Endothelial cell of umbilical vein (primary cell): Measurements from ENCODE around the gene KCNB1. TPM values are rescaled to one million over a fixed set of nuclear protein-coding genes. Genes with fewer than 3 reads are reported as not detected.

Source experiments
- BruUV-seq: library from RNA; stranded (reverse); fragments of 400-500 nt; replicated peaks from 2 replicates; lab custom pipeline; 2021; lab: Mats Ljungman, UMichigan
- CTCF ChIA-PET: fragments of 300-600, 350-600 bp; sonication (Branson Sonifier 250); formaldehyde crosslinking; loops from one replicate; lab custom pipeline; 2021; ENCODE audit warnings: antibody characterized with exemption, inconsistent platforms; lab: Charles Lee
- POLR2A ChIA-PET: fragments of 300-600, 350-600 bp; sonication (Branson Sonifier 250); formaldehyde crosslinking; loops from one replicate; lab custom pipeline; 2021; ENCODE audit warnings: antibody characterized with exemption, inconsistent platforms; lab: Charles Lee
- DNase-seq: peaks from one replicate; pipeline ENCODE4 v3.0.0-alpha.2; 2011; ENCODE audit warnings: low read depth, low spot score
- FAIRE-seq: peaks from 2 replicates; lab custom pipeline; 2011; peaks lifted over from hg19 to GRCh38; lab: Jason Lieb, UNC
- H2AFZ ChIP-seq: 2 replicates; pipeline ENCODE4 v1.6.0; 2012; ENCODE audit warnings: low read depth, low read length, control low read depth, inconsistent platforms
- H3K27ac ChIP-seq: 2 replicates; pipeline ENCODE4 v1.5.1; 2011; ENCODE audit warnings: low read depth, mild to moderate bottlenecking, control low read depth, low read length, moderate library complexity; ENCODE audit not compliant: insufficient read depth
- H3K27me3 ChIP-seq, 2 experiments: 2 replicates each; pipeline versions ENCODE4 v1.6.0 to v1.6.1; 2011; ENCODE audit warnings: low read length in 2 of 2, mixed read lengths in 1 of 2; ENCODE audit not compliant: control insufficient read depth in 2 of 2, insufficient read depth in 2 of 2
- H3K36me3 ChIP-seq, 2 experiments: 2 replicates in 1 of 2; 3 replicates in 1 of 2; pipeline ENCODE4 v1.5.1; 2011; ENCODE audit warnings: low read length in 2 of 2, mild to moderate bottlenecking in 1 of 2, moderate library complexity in 1 of 2; ENCODE audit not compliant: control insufficient read depth in 2 of 2, insufficient read depth in 2 of 2; ENCODE audit errors: extremely low read depth in 1 of 2
- H3K4me1 ChIP-seq: 3 replicates; pipeline ENCODE4 v1.5.1; 2011; ENCODE audit warnings: mild to moderate bottlenecking, low read length; ENCODE audit not compliant: control insufficient read depth, insufficient read depth; ENCODE audit errors: extremely low read depth
- H3K4me2 ChIP-seq: 2 replicates; pipeline ENCODE4 v1.6.1; 2011; ENCODE audit warnings: low read length, control low read depth, mixed read lengths; ENCODE audit not compliant: insufficient read depth
- H3K4me3 ChIP-seq, 3 experiments: fragments of 200-600 bp in 1 of 3; sonication (generic), shearing (Covaris generic) in 1 of 3; replicated peaks in 1 of 3; 2 replicates each; pipeline ENCODE4 v1.5.1; 2011 to 2016; ENCODE audit warnings: control low read depth in 3 of 3, low read length in 3 of 3, mild to moderate bottlenecking in 2 of 3, inconsistent platforms in 1 of 3, low read depth in 1 of 3, moderate library complexity in 1 of 3; ENCODE audit not compliant: insufficient read depth in 1 of 3
- H3K79me2 ChIP-seq: 2 replicates; pipeline ENCODE4 v1.6.0; 2012; ENCODE audit warnings: low read length, inconsistent platforms; ENCODE audit not compliant: control insufficient read depth, insufficient read depth
- H3K9ac ChIP-seq: replicated peaks from 2 replicates; pipeline ENCODE3; 2011; ENCODE audit warnings: low read length, control low read depth; ENCODE audit not compliant: insufficient read depth; ENCODE audit errors: extremely low read depth
- H3K9me1 ChIP-seq: replicated peaks from 3 replicates; pipeline ENCODE4 v1.6.0; 2011; ENCODE audit warnings: mild to moderate bottlenecking, low read length; ENCODE audit not compliant: control insufficient read depth, insufficient read depth; ENCODE audit errors: extremely low read depth
- H3K9me3 ChIP-seq: replicated peaks from 2 replicates; pipeline ENCODE4 v1.5.1; 2012; ENCODE audit warnings: low read length, inconsistent platforms; ENCODE audit not compliant: control insufficient read depth, insufficient read depth
- H4K20me1 ChIP-seq: replicated peaks from 2 replicates; pipeline ENCODE3; 2011; ENCODE audit warnings: mild to moderate bottlenecking, low read length; ENCODE audit not compliant: control insufficient read depth, insufficient read depth; ENCODE audit errors: extremely low read depth
- EZH2 ChIP-seq: IDR thresholded peaks from 2 replicates; pipeline ENCODE4 v1.6.1; 2012; ENCODE audit warnings: borderline replicate concordance, low read depth, mild to moderate bottlenecking, moderate library complexity, low read length, inconsistent platforms; ENCODE audit not compliant: severe bottlenecking
- FOS ChIP-seq: IDR thresholded peaks from 2 replicates; pipeline ENCODE4 v1.6.1; 2011; ENCODE audit warnings: mild to moderate bottlenecking, low read length, moderate library complexity, borderline replicate concordance; ENCODE audit not compliant: insufficient read depth
- GATA2 ChIP-seq: IDR thresholded peaks from 2 replicates; pipeline ENCODE4 v1.7.0; 2011; ENCODE audit warnings: low read depth, mild to moderate bottlenecking, moderate library complexity, mixed read lengths, low read length; ENCODE audit not compliant: insufficient read length, insufficient read depth
- JUN ChIP-seq: IDR thresholded peaks from 2 replicates; pipeline ENCODE4 v1.6.1; 2011; ENCODE audit warnings: borderline replicate concordance, low read depth; ENCODE audit not compliant: insufficient read length, insufficient read depth
- MYC ChIP-seq: IDR thresholded peaks from one replicate; pipeline ENCODE4 v1.6.1; 2011; ENCODE audit warnings: mild to moderate bottlenecking, low read depth, low read length
- POLR2A ChIP-seq: IDR thresholded peaks from 2 replicates; pipeline ENCODE4 v1.6.1; 2012; ENCODE audit warnings: low read depth, mild to moderate bottlenecking, control low read depth, low read length
- POLR2AphosphoS5 ChIP-seq: IDR thresholded peaks from 2 replicates; pipeline ENCODE4 v1.6.1; 2012; ENCODE audit warnings: low read depth, mild to moderate bottlenecking, control low read depth, low read length, moderate library complexity; ENCODE audit not compliant: insufficient read depth
- dilution Hi-C: fragments of 300-500 bp; cut with MboI; formaldehyde crosslinking; loops from one replicate; pipeline ENCODE4 v1.15.0; 2019; ENCODE audit warnings: low sequenced_read_pairs; ENCODE audit not compliant: extremely low pct_ligation_motif_present
- intact Hi-C: fragments of 100-400 bp; cut with micrococcal nuclease; formaldehyde crosslinking; loops from one replicate; pipeline ENCODE4 v1.10.0; 2022
- polyA plus RNA-seq, 4 experiments: library from polyadenylated mRNA; depleted of rRNA in 3 of 4; stranded (reverse) in 3 of 4; unstranded in 1 of 4; fragments of >200 nt; gene quantifications; 2 replicates each; pipeline versions ENCODE4 v1.2.1 to v1.2.3, GENCODE V29; 2011 to 2012; ENCODE audit warnings: missing spikeins in 1 of 4
- total RNA-seq: library from RNA; stranded (reverse); gene quantifications from 2 replicates; pipeline ENCODE4 v1.2.3, GENCODE V29; 2021
- TF ChIP-seq, protein P1 (sequence below), 2 donors: IDR thresholded peaks; 1 replicate in 1 of 2; 2 replicates in 1 of 2; pipeline ENCODE4 v1.5.1; 2011; ENCODE audit warnings: low read length in 2 of 2, mild to moderate bottlenecking in 2 of 2, moderate library complexity in 2 of 2, control low read depth in 1 of 2, inconsistent platforms in 1 of 2, low read depth in 1 of 2; ENCODE audit not compliant: insufficient read depth in 1 of 2; ENCODE audit errors: extremely low read depth in 1 of 2
- TF ChIP-seq, protein P2 (sequence below): IDR thresholded peaks from 2 replicates; pipeline ENCODE4 v1.6.1; 2011; ENCODE audit not compliant: insufficient read depth, insufficient read length

Gene KCNB1
- total and polyA plus RNA-seq, 2 donors (not counting 3 experiments of a cell fraction or from before 2014, with no cell fraction given), result not detected

DNA sequence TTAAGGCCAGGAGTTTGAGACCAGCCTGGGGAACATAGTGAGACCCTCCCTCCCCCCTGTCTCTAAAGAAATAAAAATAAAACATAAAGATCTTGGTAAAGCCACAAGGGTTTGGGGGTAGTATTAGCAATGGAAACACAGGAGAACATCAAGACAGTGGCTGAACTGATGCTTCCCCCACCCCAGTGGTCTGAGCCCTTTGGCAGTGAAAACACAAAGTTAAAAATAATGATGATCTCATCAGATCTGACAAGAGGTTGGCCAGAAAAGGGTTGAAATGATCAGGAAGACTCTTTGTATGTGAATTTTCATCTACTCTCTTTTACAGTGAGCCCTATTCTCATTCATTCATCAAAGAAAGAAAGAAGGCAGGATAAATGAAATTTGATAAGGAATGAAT lies 93.7 kb downstream of the KCNB1 start:
- CTCF ChIA-PET, result interaction anchor here (1.0 to 1.9 kb wide), 7 partner anchors 12 to 120 kb away, joined by 3 to 10 read pairs (median 3); no protein-coding TSS in a partner anchor
- POLR2A ChIA-PET, result no interaction called here
- intact Hi-C loops, result no loop called here
- BruUV-seq, result no TSS peak
- H3K27me3 ChIP-seq, result peaks cover 2 to 8% of the 10 kb centered on the region in 2 experiments
- no peak overlapping the region for H3K9ac ChIP-seq
- H3K36me3 ChIP-seq, result no peaks in the 10 kb centered on the region
- H2AFZ ChIP-seq, result no peak overlapping the region
- no peak overlapping the region for H3K4me3 ChIP-seq
- no peak for FAIRE-seq
- no peaks in the 10 kb centered on the region for H4K20me1 ChIP-seq
- TF ChIP-seq FOS, result no peak
- no peak for TF ChIP-seq MYC
- TF ChIP-seq EZH2, result no peak
- no peak for TF ChIP-seq POLR2AphosphoS5
- TF ChIP-seq JUN, result no peak
- TF ChIP-seq POLR2A, result no peak
- no peak for TF ChIP-seq GATA2
- TF ChIP-seq, protein P1, sequence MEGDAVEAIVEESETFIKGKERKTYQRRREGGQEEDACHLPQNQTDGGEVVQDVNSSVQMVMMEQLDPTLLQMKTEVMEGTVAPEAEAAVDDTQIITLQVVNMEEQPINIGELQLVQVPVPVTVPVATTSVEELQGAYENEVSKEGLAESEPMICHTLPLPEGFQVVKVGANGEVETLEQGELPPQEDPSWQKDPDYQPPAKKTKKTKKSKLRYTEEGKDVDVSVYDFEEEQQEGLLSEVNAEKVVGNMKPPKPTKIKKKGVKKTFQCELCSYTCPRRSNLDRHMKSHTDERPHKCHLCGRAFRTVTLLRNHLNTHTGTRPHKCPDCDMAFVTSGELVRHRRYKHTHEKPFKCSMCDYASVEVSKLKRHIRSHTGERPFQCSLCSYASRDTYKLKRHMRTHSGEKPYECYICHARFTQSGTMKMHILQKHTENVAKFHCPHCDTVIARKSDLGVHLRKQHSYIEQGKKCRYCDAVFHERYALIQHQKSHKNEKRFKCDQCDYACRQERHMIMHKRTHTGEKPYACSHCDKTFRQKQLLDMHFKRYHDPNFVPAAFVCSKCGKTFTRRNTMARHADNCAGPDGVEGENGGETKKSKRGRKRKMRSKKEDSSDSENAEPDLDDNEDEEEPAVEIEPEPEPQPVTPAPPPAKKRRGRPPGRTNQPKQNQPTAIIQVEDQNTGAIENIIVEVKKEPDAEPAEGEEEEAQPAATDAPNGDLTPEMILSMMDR (IDR thresholded peaks at IDR 0.05; ENCODE audit: extremely low read depth in 1 of 2, insufficient read depth in 1 of 2, low read depth in 1 of 2, low read length in 2 of 2), result no peak
- TF ChIP-seq, protein P2, sequence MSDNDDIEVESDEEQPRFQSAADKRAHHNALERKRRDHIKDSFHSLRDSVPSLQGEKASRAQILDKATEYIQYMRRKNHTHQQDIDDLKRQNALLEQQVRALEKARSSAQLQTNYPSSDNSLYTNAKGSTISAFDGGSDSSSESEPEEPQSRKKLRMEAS, result no peak
- H3K4me1 ChIP-seq, result no peaks in the 10 kb centered on the region
- H3K4me2 ChIP-seq, result no peak overlapping the region
- dilution Hi-C loops, result no loop called here
- H3K9me1 ChIP-seq, result no peaks in the 10 kb centered on the region
- H3K27ac ChIP-seq, result no peak overlapping the region
- no peaks in the 10 kb centered on the region for H3K79me2 ChIP-seq
- no peak for DNase-seq
- no peaks in the 10 kb centered on the region for H3K9me3 ChIP-seq
